Neural cell (in vitro differentiated cells): Measurements from ENCODE around the gene TCP11L1. TPM values are rescaled to one million over a fixed set of nuclear protein-coding genes. Genes with fewer than 3 reads are reported as not detected.

Source experiments
- H2AFZ ChIP-seq: fragments of 200-600, 300-800 bp; sonication (generic), shearing (Covaris generic); 2 replicates; pipeline ENCODE4 v1.6.0; 2014; ENCODE audit warnings: low read depth, mild to moderate bottlenecking, antibody characterized with exemption, low read length, moderate library complexity
- H3F3A ChIP-seq: fragments of 200-600 bp; shearing (Covaris generic); 2 replicates; pipeline ENCODE4 v1.6.1; 2016; ENCODE audit warnings: mild to moderate bottlenecking, moderate library complexity, mixed read lengths, antibody characterized with exemption, low read length; ENCODE audit not compliant: insufficient read depth, poor library complexity, severe bottlenecking
- H3K27ac ChIP-seq: fragments of 200-600, 300-800 bp; sonication (generic), shearing (Covaris generic); 2 replicates; pipeline ENCODE4 v1.5.1; 2014; ENCODE audit warnings: mild to moderate bottlenecking, low read length, moderate library complexity
- H3K27me3 ChIP-seq: fragments of 300-800, 200-600 bp; sonication (generic), shearing (Covaris generic); 2 replicates; pipeline ENCODE4 v1.6.0; 2014; ENCODE audit warnings: mild to moderate bottlenecking, low read depth, low read length, moderate library complexity; ENCODE audit not compliant: insufficient read depth
- H3K36me3 ChIP-seq: fragments of 300-800, 200-600 bp; sonication (generic), shearing (Covaris generic); 2 replicates; pipeline ENCODE4 v1.5.1; 2014; ENCODE audit warnings: mild to moderate bottlenecking, antibody characterized with exemption, low read length, moderate library complexity; ENCODE audit not compliant: insufficient read depth
- H3K4me2 ChIP-seq: fragments of 300-800, 200-600 bp; sonication (generic), shearing (Covaris generic); 2 replicates; pipeline ENCODE4 v1.6.0; 2014; ENCODE audit warnings: mild to moderate bottlenecking, low read length
- H3K4me3 ChIP-seq: fragments of 300-800, 200-600 bp; sonication (generic), shearing (Covaris generic); 2 replicates; pipeline ENCODE4 v1.5.1; 2014; ENCODE audit warnings: mild to moderate bottlenecking, low read length, moderate library complexity
- H3K79me2 ChIP-seq: fragments of 200-600 bp; shearing (Covaris generic); replicated peaks from 2 replicates; pipeline ENCODE4 v1.6.0; 2014; ENCODE audit warnings: mild to moderate bottlenecking, low read length, moderate library complexity; ENCODE audit not compliant: insufficient read depth
- H3K9ac ChIP-seq: fragments of 300-800, 200-600 bp; sonication (generic), shearing (Covaris generic); 2 replicates; pipeline ENCODE4 v1.6.1; 2016; ENCODE audit warnings: mild to moderate bottlenecking, low read length, mixed read lengths
- H3K9me2 ChIP-seq: fragments of 200-600 bp; shearing (Covaris generic); 2 replicates; pipeline ENCODE4 v1.6.1; 2016; ENCODE audit warnings: mild to moderate bottlenecking, low read length, mixed read lengths; ENCODE audit not compliant: insufficient read depth
- H3K9me3 ChIP-seq: fragments of 200-600, 300-800 bp; sonication (generic), shearing (Covaris generic); 2 replicates; pipeline ENCODE4 v1.6.1; 2016; ENCODE audit warnings: mild to moderate bottlenecking, mixed run types, low read length, moderate library complexity, mixed read lengths
- H4K20me1 ChIP-seq: fragments of 200-600 bp; shearing (Covaris generic); 2 replicates; pipeline ENCODE4 v1.6.1; 2016; ENCODE audit warnings: mild to moderate bottlenecking, mixed run types; ENCODE audit not compliant: insufficient read depth
- CTCF ChIP-seq: fragments of 450-650 bp; IDR thresholded peaks from 2 replicates; pipeline ENCODE4 v1.5.1; 2014; ENCODE audit warnings: antibody characterized with exemption, mild to moderate bottlenecking, moderate library complexity; ENCODE audit not compliant: poor library complexity, severe bottlenecking
- EP300 ChIP-seq: fragments of 450-650 bp; conservative IDR thresholded peaks from 2 replicates; pipeline ENCODE4 v1.6.1; 2014; ENCODE audit warnings: antibody characterized with exemption, mild to moderate bottlenecking, moderate library complexity; ENCODE audit not compliant: poor library complexity, severe bottlenecking
- EZH2 ChIP-seq: fragments of 200-600, 300-800 bp; shearing (Covaris generic), sonication (generic); IDR thresholded peaks from 2 replicates; pipeline ENCODE4 v1.6.1; 2014; ENCODE audit warnings: antibody characterized with exemption, low read length, borderline replicate concordance, mild to moderate bottlenecking; ENCODE audit not compliant: insufficient read depth, poor library complexity, severe bottlenecking
- MXI1 ChIP-seq: fragments of 450-650 bp; conservative IDR thresholded peaks from 2 replicates; pipeline ENCODE4 v1.6.1; 2014; ENCODE audit warnings: antibody characterized with exemption, mild to moderate bottlenecking; ENCODE audit not compliant: poor library complexity, severe bottlenecking
- POLR2AphosphoS5 ChIP-seq: IDR thresholded peaks from 2 replicates; pipeline ENCODE4 v1.6.1; 2012
- RAD21 ChIP-seq: fragments of 450-650 bp; conservative IDR thresholded peaks from 2 replicates; pipeline ENCODE4 v1.6.1; 2014; ENCODE audit warnings: antibody characterized with exemption, mild to moderate bottlenecking, moderate library complexity
- SMC3 ChIP-seq: fragments of 450-650 bp; conservative IDR thresholded peaks from 2 replicates; pipeline ENCODE4 v1.6.1; 2014; ENCODE audit warnings: antibody characterized with exemption, mild to moderate bottlenecking, moderate library complexity; ENCODE audit not compliant: poor library complexity
- TAF1 ChIP-seq: IDR thresholded peaks from 2 replicates; pipeline ENCODE4 v1.6.1; 2012; ENCODE audit warnings: low read depth
- polyA plus RNA-seq: library from polyadenylated mRNA; depleted of rRNA; stranded (reverse); fragments of >200 nt; gene quantifications from 2 replicates; pipeline ENCODE4 v1.2.3, GENCODE V29; 2014
- TF ChIP-seq, protein P1 (sequence below): IDR thresholded peaks from 2 replicates; pipeline ENCODE4 v1.6.1; 2012; ENCODE audit warnings: borderline replicate concordance

TCP11L1 gene
- polyA plus RNA-seq, 1 donor from 2014 or later: 12.5 TPM

DNA sequence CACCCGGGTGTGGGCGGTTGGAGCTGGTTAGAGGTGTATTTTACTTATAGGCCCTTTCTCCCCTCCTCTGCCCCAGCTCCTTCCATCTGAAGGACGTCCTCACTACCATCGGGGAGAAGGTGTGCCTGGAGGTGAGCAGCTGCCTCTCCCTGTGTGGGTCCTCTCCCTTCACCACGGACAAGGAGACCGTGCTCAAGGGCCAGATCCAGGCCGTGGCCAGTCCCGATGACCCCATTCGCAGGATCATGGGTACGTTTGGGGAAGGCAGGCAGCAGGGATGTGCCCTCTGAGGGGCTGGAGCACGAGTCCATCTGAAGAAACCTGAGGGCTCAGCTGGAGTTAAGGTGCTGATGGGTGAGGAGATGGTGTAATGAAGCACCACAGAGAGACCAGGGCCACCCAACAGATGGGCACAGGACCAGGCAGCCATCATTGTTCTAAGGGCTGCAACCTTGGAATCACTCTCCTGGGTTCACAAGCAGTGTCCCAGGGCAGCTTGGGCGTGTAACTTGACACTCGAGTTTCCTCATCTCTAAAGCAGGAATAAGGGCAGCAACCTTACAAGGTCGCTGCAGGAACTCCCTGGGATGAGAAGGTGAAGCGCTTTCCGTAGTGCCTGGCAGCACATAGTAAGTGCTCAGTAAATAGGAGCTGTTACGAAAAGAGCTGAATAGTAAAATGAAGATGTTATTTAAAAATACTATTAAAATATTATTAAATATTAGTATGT, 29.4 kb downstream of the TCP11L1 start:
- Histone ChIP-seq H3K4me3 (no peak overlapping the region), H3K4me2 (no peak overlapping the region), H3F3A (no peaks in the 10 kb centered on the region), H2AFZ (no peak overlapping the region), H4K20me1 (no peaks in the 10 kb centered on the region), H3K27me3 (no peaks in the 10 kb centered on the region), H3K9me2 (no peaks in the 10 kb centered on the region), H3K9me3 (no peaks in the 10 kb centered on the region), H3K36me3 (no peaks in the 10 kb centered on the region), H3K79me2 (no peaks in the 10 kb centered on the region), H3K9ac (no peak overlapping the region), H3K27ac (no peak overlapping the region)
- TF ChIP-seq CTCF: no peak
- no peak for TF ChIP-seq POLR2AphosphoS5
- no peak for TF ChIP-seq TAF1
- TF ChIP-seq, protein P1, sequence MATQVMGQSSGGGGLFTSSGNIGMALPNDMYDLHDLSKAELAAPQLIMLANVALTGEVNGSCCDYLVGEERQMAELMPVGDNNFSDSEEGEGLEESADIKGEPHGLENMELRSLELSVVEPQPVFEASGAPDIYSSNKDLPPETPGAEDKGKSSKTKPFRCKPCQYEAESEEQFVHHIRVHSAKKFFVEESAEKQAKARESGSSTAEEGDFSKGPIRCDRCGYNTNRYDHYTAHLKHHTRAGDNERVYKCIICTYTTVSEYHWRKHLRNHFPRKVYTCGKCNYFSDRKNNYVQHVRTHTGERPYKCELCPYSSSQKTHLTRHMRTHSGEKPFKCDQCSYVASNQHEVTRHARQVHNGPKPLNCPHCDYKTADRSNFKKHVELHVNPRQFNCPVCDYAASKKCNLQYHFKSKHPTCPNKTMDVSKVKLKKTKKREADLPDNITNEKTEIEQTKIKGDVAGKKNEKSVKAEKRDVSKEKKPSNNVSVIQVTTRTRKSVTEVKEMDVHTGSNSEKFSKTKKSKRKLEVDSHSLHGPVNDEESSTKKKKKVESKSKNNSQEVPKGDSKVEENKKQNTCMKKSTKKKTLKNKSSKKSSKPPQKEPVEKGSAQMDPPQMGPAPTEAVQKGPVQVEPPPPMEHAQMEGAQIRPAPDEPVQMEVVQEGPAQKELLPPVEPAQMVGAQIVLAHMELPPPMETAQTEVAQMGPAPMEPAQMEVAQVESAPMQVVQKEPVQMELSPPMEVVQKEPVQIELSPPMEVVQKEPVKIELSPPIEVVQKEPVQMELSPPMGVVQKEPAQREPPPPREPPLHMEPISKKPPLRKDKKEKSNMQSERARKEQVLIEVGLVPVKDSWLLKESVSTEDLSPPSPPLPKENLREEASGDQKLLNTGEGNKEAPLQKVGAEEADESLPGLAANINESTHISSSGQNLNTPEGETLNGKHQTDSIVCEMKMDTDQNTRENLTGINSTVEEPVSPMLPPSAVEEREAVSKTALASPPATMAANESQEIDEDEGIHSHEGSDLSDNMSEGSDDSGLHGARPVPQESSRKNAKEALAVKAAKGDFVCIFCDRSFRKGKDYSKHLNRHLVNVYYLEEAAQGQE: no peak
- no peak for TF ChIP-seq EP300
- TF ChIP-seq RAD21: no peak
- TF ChIP-seq SMC3: no peak
- TF ChIP-seq MXI1: no peak
- TF ChIP-seq EZH2: no peak

DNA sequence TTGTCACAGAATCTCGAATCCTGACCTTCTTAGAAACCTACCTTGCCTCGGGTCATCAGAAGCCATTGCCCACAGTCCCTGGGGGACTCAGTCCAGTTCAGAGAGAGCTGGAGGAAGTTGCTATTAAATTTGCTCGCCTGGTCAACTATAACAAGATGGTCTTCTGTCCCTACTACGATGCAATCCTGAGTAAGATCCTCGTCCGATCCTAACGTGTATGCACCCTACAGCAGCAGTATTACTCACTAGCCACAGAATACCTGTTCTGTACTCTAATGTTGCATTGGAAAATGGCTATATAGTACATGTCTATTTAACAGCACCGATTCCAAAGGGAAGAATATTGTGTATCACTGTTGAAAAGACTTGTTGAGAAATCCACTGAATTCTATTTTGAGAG, 33.1 kb downstream of the TCP11L1 start:
- Histone ChIP-seq H3K27ac (no peak overlapping the region), H3K9ac (no peak overlapping the region), H2AFZ (no peak overlapping the region), H4K20me1 (no peaks in the 10 kb centered on the region), H3K9me3 (no peaks in the 10 kb centered on the region), H3F3A (no peaks in the 10 kb centered on the region), H3K27me3 (no peaks in the 10 kb centered on the region), H3K36me3 (no peaks in the 10 kb centered on the region), H3K4me3 (no peak overlapping the region), H3K9me2 (no peaks in the 10 kb centered on the region), H3K79me2 (no peaks in the 10 kb centered on the region), H3K4me2 (no peak overlapping the region)
- TF ChIP-seq SMC3 (no peak), EP300 (no peak), MXI1 (no peak), EZH2 (no peak), TAF1 (no peak), POLR2AphosphoS5 (no peak), RAD21 (no peak), CTCF (no peak)
- TF ChIP-seq, protein P1: no peak
